ENCODE data around the gene PHF2.

PHF2 gene

DNA sequence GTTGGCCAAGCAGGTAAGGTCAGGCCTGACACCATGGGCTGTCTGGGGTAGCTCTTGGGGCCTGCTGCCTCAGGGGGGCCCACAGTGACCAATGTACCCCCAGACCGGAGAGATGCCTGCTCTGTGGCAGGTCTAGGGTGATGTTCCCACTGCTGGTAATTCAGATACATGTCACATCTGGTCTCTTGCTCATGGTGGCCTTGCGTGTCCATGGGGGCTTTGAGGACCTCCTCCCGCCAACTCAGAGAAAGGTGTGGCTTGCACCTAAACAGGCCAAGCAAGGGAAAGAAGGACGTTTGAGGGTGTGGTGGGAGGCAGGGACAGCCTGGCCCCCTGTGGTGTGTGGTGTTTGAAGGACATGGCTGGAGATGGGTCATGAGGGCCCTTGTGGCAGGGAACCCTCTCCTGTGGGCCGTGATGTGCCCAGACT lies 75.2 kb downstream of the PHF2 start:
- no peaks in the 10 kb centered on the region for H3K9me3 ChIP-seq (ENCODE audit: low read length)
- peaks cover 81% of the 10 kb centered on the region for H3K36me3 ChIP-seq (ENCODE audit: insufficient read depth, low read length)
- H3K4me3 ChIP-seq (ENCODE audit: low read depth in 1 of 2, low read length in 2 of 2), result no peak overlapping the region
- no peak overlapping the region for H3K9ac ChIP-seq (ENCODE audit: low read length)
- H3K4me1 ChIP-seq (ENCODE audit: insufficient read depth, low read length), result no peaks in the 10 kb centered on the region
- H3K27me3 ChIP-seq (ENCODE audit: control insufficient read depth in 1 of 2, insufficient read depth in 2 of 2, low read length in 2 of 2), result no peaks in the 10 kb centered on the region
- H3K27ac ChIP-seq (ENCODE audit: low read depth, low read length), result no peak overlapping the region

DNA sequence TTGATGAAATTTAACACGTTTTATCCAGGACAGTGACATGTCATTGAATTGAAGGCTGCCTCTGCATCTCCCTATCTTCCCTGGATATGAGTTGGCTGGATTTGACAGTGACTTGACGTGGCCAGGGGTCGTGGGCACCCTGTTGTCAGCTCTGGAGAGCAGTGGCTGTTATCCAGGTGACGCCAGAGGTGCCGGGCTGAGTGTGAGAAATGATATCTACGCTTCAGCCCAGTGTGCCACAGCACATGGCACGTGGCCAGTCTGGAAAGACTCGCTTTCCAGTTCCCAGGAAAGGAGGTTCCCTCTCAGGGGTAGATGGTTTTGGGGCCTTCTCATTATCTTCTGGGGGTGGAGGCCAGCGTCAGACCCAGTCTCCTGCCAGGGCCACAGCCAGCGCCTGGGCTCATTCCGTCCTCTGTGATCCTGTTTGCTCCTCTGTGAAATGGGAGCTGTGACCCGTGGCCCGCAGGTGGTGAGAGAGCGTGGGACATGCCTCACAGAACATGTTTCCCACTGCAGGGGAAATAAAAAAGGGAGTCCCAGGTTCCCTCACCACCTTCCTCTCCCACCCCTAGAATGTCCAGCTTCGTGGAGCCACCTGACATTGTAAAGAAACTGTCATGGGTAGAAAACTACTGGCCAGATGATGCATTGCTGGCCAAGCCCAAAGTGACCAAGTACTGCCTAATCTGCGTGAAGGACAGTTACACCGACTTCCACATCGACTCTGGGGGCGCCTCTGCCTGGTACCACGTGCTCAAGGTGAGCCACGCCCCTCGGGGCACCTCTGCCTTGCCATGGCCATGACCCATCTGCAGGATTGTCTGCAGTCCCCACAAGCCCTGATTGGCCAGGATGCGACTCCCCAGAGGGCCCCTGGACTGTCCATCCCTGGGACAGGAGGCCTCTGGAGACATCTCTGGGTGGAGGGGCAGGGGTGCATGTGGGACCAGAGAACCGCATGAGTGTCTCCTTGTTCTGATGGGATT lies 76.5 kb downstream of the PHF2 start:
- Histone ChIP-seq H3K9ac (ENCODE audit: low read length) (no peak overlapping the region), H3K27ac (ENCODE audit: low read depth, low read length) (no peak overlapping the region), H3K36me3 (ENCODE audit: insufficient read depth, low read length) (peaks cover 86% of the 10 kb centered on the region), H3K4me3 (ENCODE audit: low read depth in 1 of 2, low read length in 2 of 2) (no peak overlapping the region), H3K4me1 (ENCODE audit: insufficient read depth, low read length) (no peaks in the 10 kb centered on the region), H3K9me3 (ENCODE audit: low read length) (no peaks in the 10 kb centered on the region), H3K27me3 (ENCODE audit: control insufficient read depth in 1 of 2, insufficient read depth in 2 of 2, low read length in 2 of 2) (no peaks in the 10 kb centered on the region)

GRCh38 chr9:93653760-93654159 lies 77.4 kb downstream of the PHF2 start:
- Histone ChIP-seq H3K9ac (ENCODE audit: low read length) (no peak overlapping the region), H3K36me3 (ENCODE audit: insufficient read depth, low read length) (peaks cover 87% of the 10 kb centered on the region), H3K4me1 (ENCODE audit: insufficient read depth, low read length) (no peaks in the 10 kb centered on the region), H3K27ac (ENCODE audit: low read depth, low read length) (no peak overlapping the region), H3K9me3 (ENCODE audit: low read length) (no peaks in the 10 kb centered on the region), H3K4me3 (ENCODE audit: low read depth in 1 of 2, low read length in 2 of 2) (no peak overlapping the region), H3K27me3 (ENCODE audit: control insufficient read depth in 1 of 2, insufficient read depth in 2 of 2, low read length in 2 of 2) (no peaks in the 10 kb centered on the region)

GRCh38 chr9:93654351-93654961 lies 78.1 kb downstream of the PHF2 start:
- Histone ChIP-seq H3K4me3 (ENCODE audit: low read depth in 1 of 2, low read length in 2 of 2) (no peak overlapping the region), H3K9ac (ENCODE audit: low read length) (no peak overlapping the region), H3K27me3 (ENCODE audit: control insufficient read depth in 1 of 2, insufficient read depth in 2 of 2, low read length in 2 of 2) (no peaks in the 10 kb centered on the region), H3K9me3 (ENCODE audit: low read length) (no peaks in the 10 kb centered on the region), H3K4me1 (ENCODE audit: insufficient read depth, low read length) (no peaks in the 10 kb centered on the region), H3K36me3 (ENCODE audit: insufficient read depth, low read length) (peaks cover 89% of the 10 kb centered on the region), H3K27ac (ENCODE audit: low read depth, low read length) (no peak overlapping the region)

- H3K36me3 ChIP-seq (ENCODE audit: insufficient read depth, low read length), result peaks cover 86% of the 10 kb centered on the region
Observed at GRCh38 chr9:93655621-93656425, 79.4 kb downstream of the PHF2 start.

DNA sequence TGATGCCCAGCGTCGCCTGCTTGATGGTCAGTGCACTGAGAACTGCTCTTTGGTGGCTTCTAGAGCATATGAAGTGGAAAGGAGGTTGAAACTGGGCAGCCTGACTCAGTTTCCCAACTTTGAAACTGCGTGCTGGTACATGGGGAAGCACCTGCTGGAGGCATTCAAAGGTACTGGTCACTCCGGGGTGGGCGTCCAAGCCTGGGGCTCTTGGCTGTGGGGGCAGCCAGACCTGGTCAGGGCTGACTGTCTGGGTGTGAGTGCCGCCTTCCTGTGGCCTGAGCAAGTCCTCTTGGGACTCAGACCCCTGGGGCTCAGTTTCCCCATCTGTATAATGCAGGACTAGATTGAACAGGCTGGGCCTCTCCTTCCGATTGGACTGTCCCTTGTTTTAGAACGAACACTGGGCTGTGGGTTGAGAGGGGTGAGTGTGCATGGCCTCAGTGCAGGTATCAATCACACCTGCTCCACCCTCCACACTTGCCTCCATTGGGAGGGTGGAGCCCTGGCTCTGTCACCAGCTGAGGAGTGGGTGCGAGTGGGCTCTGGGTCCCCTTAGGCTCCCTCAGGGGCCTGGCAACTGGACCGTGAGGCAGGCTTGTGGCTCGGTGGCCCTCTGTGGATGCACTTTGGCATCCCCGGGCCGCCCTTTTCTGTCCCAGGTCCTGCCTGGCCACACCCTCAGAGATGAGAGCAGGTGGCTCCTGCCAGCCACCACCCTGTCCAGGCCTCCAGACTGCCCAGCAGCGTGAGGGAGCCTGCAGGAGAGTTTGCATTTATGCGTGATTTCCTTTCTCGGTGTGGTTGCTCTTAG lies 80.2 kb downstream of the PHF2 start:
- H3K9ac ChIP-seq (ENCODE audit: low read length), result no peak overlapping the region
- no peak overlapping the region for H3K4me3 ChIP-seq (ENCODE audit: low read depth in 1 of 2, low read length in 2 of 2)
- no peaks in the 10 kb centered on the region for H3K4me1 ChIP-seq (ENCODE audit: insufficient read depth, low read length)
- H3K36me3 ChIP-seq (ENCODE audit: insufficient read depth, low read length), result peaks cover 85% of the 10 kb centered on the region
- H3K27ac ChIP-seq (ENCODE audit: low read depth, low read length), result no peak overlapping the region
- H3K9me3 ChIP-seq (ENCODE audit: low read length), result no peaks in the 10 kb centered on the region
- H3K27me3 ChIP-seq (ENCODE audit: control insufficient read depth in 1 of 2, insufficient read depth in 2 of 2, low read length in 2 of 2), result no peaks in the 10 kb centered on the region

More at GRCh38 chr9:93655621-93656425, 79.4 kb downstream of the PHF2 start:
- Histone ChIP-seq H3K9ac (ENCODE audit: low read length) (no peak overlapping the region), H3K9me3 (ENCODE audit: low read length) (no peaks in the 10 kb centered on the region), H3K27ac (ENCODE audit: low read depth, low read length) (no peak overlapping the region), H3K27me3 (ENCODE audit: control insufficient read depth in 1 of 2, insufficient read depth in 2 of 2, low read length in 2 of 2) (no peaks in the 10 kb centered on the region), H3K4me3 (ENCODE audit: low read depth in 1 of 2, low read length in 2 of 2) (no peak overlapping the region), H3K4me1 (ENCODE audit: insufficient read depth, low read length) (no peaks in the 10 kb centered on the region)

- no peak overlapping the region for H3K4me3 ChIP-seq (ENCODE audit: low read depth in 1 of 2, low read length in 2 of 2)
- H3K27ac ChIP-seq (ENCODE audit: low read depth, low read length), result no peak overlapping the region
- H3K9ac ChIP-seq (ENCODE audit: low read length), result no peak overlapping the region
- peaks cover 79% of the 10 kb centered on the region for H3K36me3 ChIP-seq (ENCODE audit: insufficient read depth, low read length)
- no peaks in the 10 kb centered on the region for H3K9me3 ChIP-seq (ENCODE audit: low read length)
- no peaks in the 10 kb centered on the region for H3K4me1 ChIP-seq (ENCODE audit: insufficient read depth, low read length)
- H3K27me3 ChIP-seq (ENCODE audit: control insufficient read depth in 1 of 2, insufficient read depth in 2 of 2, low read length in 2 of 2), result no peaks in the 10 kb centered on the region
Observed at GRCh38 chr9:93657331-93658111, 81.1 kb downstream of the PHF2 start.

DNA sequence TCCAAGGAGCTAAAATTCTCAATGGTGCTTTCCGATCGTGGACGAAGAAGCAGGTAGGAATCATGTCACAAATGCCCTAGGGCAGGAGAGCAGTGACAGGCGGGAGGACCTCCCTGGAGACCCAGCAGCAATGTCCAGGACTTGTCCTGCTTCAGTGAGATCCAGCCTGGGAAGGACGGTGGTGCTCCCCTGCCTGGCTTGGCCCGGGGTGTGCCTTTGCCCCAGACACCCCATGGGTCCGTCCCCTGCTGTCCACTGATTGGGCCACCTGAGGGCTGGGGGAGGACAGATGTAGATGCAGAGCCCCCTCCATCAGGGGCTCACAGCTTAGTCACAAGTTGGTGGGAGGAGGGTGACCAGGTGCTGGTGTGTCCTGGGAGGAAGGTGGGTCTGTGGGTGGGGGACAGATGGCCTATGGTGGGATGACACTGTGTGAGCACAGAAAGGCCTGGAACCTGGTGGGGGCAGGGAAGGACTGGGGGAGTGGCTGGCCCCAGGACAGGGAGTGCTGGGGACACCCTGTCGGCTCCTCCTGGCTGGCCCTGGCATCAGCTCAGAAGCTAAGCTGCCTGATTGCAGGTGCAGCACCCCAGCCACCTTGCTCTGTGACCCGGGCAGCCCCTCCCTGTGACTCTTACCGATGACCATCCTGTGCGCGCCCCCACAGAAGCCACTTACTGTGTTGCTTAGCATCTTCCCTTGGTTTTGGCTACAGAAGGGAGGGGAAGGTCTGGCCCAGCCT lies 82.0 kb downstream of the PHF2 start:
- Histone ChIP-seq H3K4me3 (ENCODE audit: low read depth in 1 of 2, low read length in 2 of 2) (no peak overlapping the region), H3K27ac (ENCODE audit: low read depth, low read length) (no peak overlapping the region), H3K9ac (ENCODE audit: low read length) (no peak overlapping the region), H3K36me3 (ENCODE audit: insufficient read depth, low read length) (peaks cover 80% of the 10 kb centered on the region), H3K4me1 (ENCODE audit: insufficient read depth, low read length) (no peaks in the 10 kb centered on the region), H3K9me3 (ENCODE audit: low read length) (no peaks in the 10 kb centered on the region), H3K27me3 (ENCODE audit: control insufficient read depth in 1 of 2, insufficient read depth in 2 of 2, low read length in 2 of 2) (no peaks in the 10 kb centered on the region)

- peaks cover 79% of the 10 kb centered on the region for H3K36me3 ChIP-seq (ENCODE audit: insufficient read depth, low read length)
- no peak overlapping the region for H3K9ac ChIP-seq (ENCODE audit: low read length)
- H3K9me3 ChIP-seq (ENCODE audit: low read length), result no peaks in the 10 kb centered on the region
- no peaks in the 10 kb centered on the region for H3K4me1 ChIP-seq (ENCODE audit: insufficient read depth, low read length)
- H3K27ac ChIP-seq (ENCODE audit: low read depth, low read length), result no peak overlapping the region
- H3K4me3 ChIP-seq (ENCODE audit: low read depth in 1 of 2, low read length in 2 of 2), result no peak overlapping the region
- H3K27me3 ChIP-seq (ENCODE audit: control insufficient read depth in 1 of 2, insufficient read depth in 2 of 2, low read length in 2 of 2), result no peaks in the 10 kb centered on the region
Observed at GRCh38 chr9:93659044-93659836, 82.9 kb downstream of the PHF2 start.

Measured in muscle layer of colon (tissue), 2 donors.